Panc1 (cell line): Measurements from ENCODE around the gene DDX59. TPM values are rescaled to one million over a fixed set of nuclear protein-coding genes. Genes with fewer than 3 reads are reported as not detected.

Experiments
- ATAC-seq: fragments of 200-7000 bp; cut with Tn5 transposase; 2 replicates; pipeline ENCODE4 v1.9.1; 2020; ENCODE audit warnings: mild to moderate bottlenecking, moderate library complexity
- BruUV-seq: library from RNA; stranded (reverse); fragments of 400-500 nt; replicated peaks from 2 replicates; lab custom pipeline; 2021; lab: Mats Ljungman, UMichigan
- CTCF ChIA-PET: fragments of 300-600 bp; sonication (Branson Sonifier 250); formaldehyde crosslinking; loops from one replicate; lab custom pipeline; 2022; ENCODE audit warnings: antibody characterized with exemption; lab: Charles Lee
- POLR2A ChIA-PET: fragments of 300-600 bp; sonication (Branson Sonifier 250); formaldehyde crosslinking; loops from one replicate; lab custom pipeline; 2022; ENCODE audit warnings: antibody characterized with exemption; lab: Charles Lee
- DNase-seq: peaks from one replicate; pipeline ENCODE4 v3.0.0-alpha.2; 2010; ENCODE audit warnings: low read depth, low spot score
- H3K27ac ChIP-seq: 2 replicates; pipeline ENCODE4 v1.5.1; 2011; ENCODE audit warnings: mild to moderate bottlenecking, low read length, inconsistent platforms
- H3K27me3 ChIP-seq: fragments of 200-500 bp; sonication (Bioruptor generic); 2 replicates; pipeline ENCODE4 v1.6.0; 2014; ENCODE audit warnings: low read length, inconsistent platforms; ENCODE audit not compliant: control insufficient read depth, insufficient read depth
- H3K36me3 ChIP-seq: fragments of 200-500 bp; sonication (Bioruptor generic); 2 replicates; pipeline ENCODE4 v1.5.1; 2014; ENCODE audit warnings: inconsistent platforms, mild to moderate bottlenecking, low read length, moderate library complexity; ENCODE audit not compliant: control insufficient read depth, insufficient read depth
- H3K4me1 ChIP-seq: 2 replicates; pipeline ENCODE4 v1.5.1; 2011; ENCODE audit warnings: inconsistent platforms, mild to moderate bottlenecking, low read length, moderate library complexity; ENCODE audit not compliant: control insufficient read depth, insufficient read depth
- H3K4me3 ChIP-seq, 2 experiments: 2 replicates each; pipeline ENCODE4 v1.5.1; 2011 to 2012; ENCODE audit warnings: low read depth in 2 of 2, low read length in 2 of 2, mild to moderate bottlenecking in 2 of 2, inconsistent platforms in 1 of 2, moderate library complexity in 1 of 2
- H3K9me3 ChIP-seq: fragments of 200-500 bp; sonication (Bioruptor generic); 2 replicates; pipeline ENCODE4 v1.5.1; 2014; ENCODE audit warnings: low read depth, mild to moderate bottlenecking, inconsistent platforms, low read length, moderate library complexity; ENCODE audit not compliant: control insufficient read depth, insufficient read depth
- POLR2AphosphoS5 ChIP-seq: IDR thresholded peaks from 2 replicates; pipeline ENCODE4 v1.6.1; 2012; ENCODE audit warnings: mild to moderate bottlenecking, low read depth, low read length, moderate library complexity
- REST ChIP-seq, 2 experiments: IDR thresholded peaks; 2 replicates each; pipeline ENCODE4 v1.6.1; 2011 to 2012; ENCODE audit warnings: low read depth in 2 of 2, control low read depth in 1 of 2, low read length in 1 of 2, mild to moderate bottlenecking in 1 of 2, moderate library complexity in 1 of 2; ENCODE audit not compliant: insufficient read depth in 1 of 2
- SIN3A ChIP-seq: IDR thresholded peaks from 2 replicates; pipeline ENCODE4 v1.6.1; 2012; ENCODE audit warnings: low read depth, mild to moderate bottlenecking, low read length, moderate library complexity, borderline replicate concordance; ENCODE audit not compliant: insufficient read depth
- TCF7L2 ChIP-seq: IDR thresholded peaks from 2 replicates; pipeline ENCODE4 v1.6.1; 2011; ENCODE audit warnings: mild to moderate bottlenecking, low read depth, low read length, inconsistent platforms
- in situ Hi-C: cut with HindIII; loops from 2 replicates; pipeline ENCODE4 v1.10.0; 2016; ENCODE audit warnings: low sequenced_read_pairs, low pct_unique_long_range_greater_than_20kb
- intact Hi-C: fragments of 100-400 bp; cut with micrococcal nuclease; formaldehyde crosslinking; loops from one replicate; pipeline ENCODE4 v1.10.0; 2022; ENCODE audit not compliant: unreplicated experiment
- total RNA-seq: library from RNA; stranded (reverse); gene quantifications from one replicate; pipeline ENCODE4 v1.2.1, GENCODE V29; 2021; ENCODE audit not compliant: unreplicated experiment
- TF ChIP-seq, protein P1 (sequence below): fragments of 450-650 bp; IDR thresholded peaks from 2 replicates; pipeline ENCODE4 v1.5.1; 2017; ENCODE audit warnings: mild to moderate bottlenecking

DDX59 gene
- total RNA-seq, 1 experiment from 2014 or later: 26.4 TPM

GRCh38 chr1:200628223-200628881 is 41.4 kb downstream of the DDX59 start:
- Histone ChIP-seq H3K9me3 (no peaks in the 10 kb centered on the region), H3K4me1 (no peaks in the 10 kb centered on the region), H3K36me3 (no peaks in the 10 kb centered on the region), H3K4me3 (no peak overlapping the region), H3K27ac (no peak overlapping the region), H3K27me3 (no peaks in the 10 kb centered on the region)
- TF ChIP-seq, protein P1, sequence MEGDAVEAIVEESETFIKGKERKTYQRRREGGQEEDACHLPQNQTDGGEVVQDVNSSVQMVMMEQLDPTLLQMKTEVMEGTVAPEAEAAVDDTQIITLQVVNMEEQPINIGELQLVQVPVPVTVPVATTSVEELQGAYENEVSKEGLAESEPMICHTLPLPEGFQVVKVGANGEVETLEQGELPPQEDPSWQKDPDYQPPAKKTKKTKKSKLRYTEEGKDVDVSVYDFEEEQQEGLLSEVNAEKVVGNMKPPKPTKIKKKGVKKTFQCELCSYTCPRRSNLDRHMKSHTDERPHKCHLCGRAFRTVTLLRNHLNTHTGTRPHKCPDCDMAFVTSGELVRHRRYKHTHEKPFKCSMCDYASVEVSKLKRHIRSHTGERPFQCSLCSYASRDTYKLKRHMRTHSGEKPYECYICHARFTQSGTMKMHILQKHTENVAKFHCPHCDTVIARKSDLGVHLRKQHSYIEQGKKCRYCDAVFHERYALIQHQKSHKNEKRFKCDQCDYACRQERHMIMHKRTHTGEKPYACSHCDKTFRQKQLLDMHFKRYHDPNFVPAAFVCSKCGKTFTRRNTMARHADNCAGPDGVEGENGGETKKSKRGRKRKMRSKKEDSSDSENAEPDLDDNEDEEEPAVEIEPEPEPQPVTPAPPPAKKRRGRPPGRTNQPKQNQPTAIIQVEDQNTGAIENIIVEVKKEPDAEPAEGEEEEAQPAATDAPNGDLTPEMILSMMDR: no peak
- TF ChIP-seq SIN3A (no peak), REST (IDR thresholded peaks at IDR 0.05; ENCODE audit: insufficient read depth in 1 of 2, low read depth in 2 of 2, low read length in 1 of 2) (no peak), POLR2AphosphoS5 (no peak), TCF7L2 (no peak)
- ATAC-seq (0 out of 2 replicates have a peak, but pooled peaks have one; percentile 34), DNase-seq (no peak)
- intact Hi-C loops (loop anchor here (10.0 kb wide), 2 partner anchors 146 to 206 kb away; no protein-coding TSS in a partner anchor), in situ Hi-C loops (no loop called here)
- ChIA-PET POLR2A (interaction anchor here (0.6 kb wide), 1 partner anchor 18 kb away, joined by 4 read pairs; no protein-coding TSS in a partner anchor), CTCF (no interaction called here)
- BruUV-seq: no TSS peak

DNA sequence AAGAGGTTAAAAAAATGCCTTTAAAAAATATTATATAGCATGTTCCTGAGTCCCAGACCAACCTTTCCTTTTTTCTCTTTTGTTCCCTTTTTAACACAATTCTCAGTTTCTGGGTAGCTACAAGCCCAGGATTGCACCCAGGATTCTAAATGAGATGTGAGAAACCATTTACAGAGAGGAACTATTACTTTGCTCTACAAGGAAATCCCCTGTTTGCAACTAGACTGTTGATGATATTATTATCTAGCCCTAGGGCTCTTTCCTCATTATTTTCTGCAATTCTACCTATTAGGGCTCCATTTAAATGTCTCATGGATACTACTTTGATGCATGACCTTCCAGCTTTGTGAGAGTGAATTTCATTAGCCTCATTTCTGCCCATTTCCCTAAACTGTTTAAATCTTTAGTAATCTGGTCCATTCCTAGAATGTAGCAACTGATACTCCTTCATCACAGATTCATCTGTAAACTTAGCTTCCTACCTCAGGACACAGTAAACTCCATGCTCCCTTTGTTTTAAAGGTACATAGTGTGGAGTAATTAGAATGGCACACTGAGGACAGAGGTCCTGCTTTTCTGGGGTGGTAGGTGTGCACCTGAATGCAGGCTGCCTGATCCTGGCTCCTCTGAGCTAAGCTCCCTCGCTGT is 42.0 kb downstream of the DDX59 start:
- in situ Hi-C loops (no loop called here), intact Hi-C loops (loop anchor here (10.0 kb wide), 2 partner anchors 147 to 207 kb away; no protein-coding TSS in a partner anchor)
- POLR2A ChIA-PET: interaction anchor here (0.7 kb wide), 1 partner anchor 509 kb away, joined by 3 read pairs; no protein-coding TSS in a partner anchor
- Histone ChIP-seq H3K4me3 (no peak overlapping the region), H3K36me3 (no peaks in the 10 kb centered on the region), H3K27ac (no peak overlapping the region), H3K4me1 (no peaks in the 10 kb centered on the region), H3K27me3 (no peaks in the 10 kb centered on the region), H3K9me3 (no peaks in the 10 kb centered on the region)
- no TSS peak for BruUV-seq
- no peak for TF ChIP-seq TCF7L2
- TF ChIP-seq, protein P1: no peak
- TF ChIP-seq SIN3A: no peak
- TF ChIP-seq REST (IDR thresholded peaks at IDR 0.05; ENCODE audit: insufficient read depth in 1 of 2, low read depth in 2 of 2, low read length in 1 of 2): no peak
- TF ChIP-seq POLR2AphosphoS5: no peak
- CTCF ChIA-PET: no interaction called here
- DNase-seq (no peak), ATAC-seq (no peak)
